ENCODE results near the gene GALNT9. TPM values are rescaled to one million over a fixed set of nuclear protein-coding genes. Genes with fewer than 3 reads are reported as not detected.

Gene GALNT9
- total and polyA plus RNA-seq, 2 donors (not counting 1 experiment from before 2014, with no cell fraction given), result 0.71 to 2.4 TPM

GRCh38 chr12:132341318-132342050 lies 12.1 kb upstream of the GALNT9 start:
- WGBS (ENCODE audit: insufficient coverage), result 78% methylated on average over 40 of the region's 40 CpGs
- no peaks in the 10 kb centered on the region for H3K4me1 Mint-ChIP-seq
- H3K4me3 ChIP-seq (ENCODE audit: control extremely low read depth in 1 of 5, extremely low read depth in 1 of 5, insufficient read depth in 1 of 5, low read depth in 2 of 5, low read length in 4 of 5), result no peak overlapping the region
- H3K79me2 ChIP-seq (ENCODE audit: control insufficient read depth, insufficient read depth, low read length), result no peaks in the 10 kb centered on the region
- peaks cover 0 to 24% (median 3%) of the 10 kb centered on the region in 3 donors for H3K9me3 ChIP-seq (ENCODE audit: control extremely low read depth in 1 of 3, control insufficient read depth in 2 of 3, insufficient read depth in 1 of 3, low read length in 2 of 3)
- CTCF ChIA-PET, result no interaction called here
- peaks cover 0 to 5% (median 0%) of the 10 kb centered on the region in 4 experiments for H3K27me3 ChIP-seq (replicated peaks in 1 of 4; ENCODE audit: control extremely low read depth in 1 of 4, control insufficient read depth in 3 of 4, insufficient read depth in 4 of 4, low read length in 3 of 4)
- H3K27ac ChIP-seq (ENCODE audit: low read length in 2 of 2), result no peak overlapping the region
- H3K4me2 ChIP-seq (replicated peaks; ENCODE audit: low read depth, low read length, poor library complexity, severe bottlenecking), result no peak overlapping the region
- DNase-seq (no peak), ATAC-seq (ENCODE audit: low read depth) (no peak)
- H3K36me3 ChIP-seq (replicated peaks in 1 of 2; ENCODE audit: control extremely low read depth in 1 of 2, control insufficient read depth in 1 of 2, extremely low read depth in 1 of 2, insufficient read depth in 2 of 2, low read length in 1 of 2), result no peaks in the 10 kb centered on the region
- no peaks in the 10 kb centered on the region for H4K20me1 ChIP-seq (ENCODE audit: control insufficient read depth, insufficient read depth, low read length, poor library complexity, severe bottlenecking)
- intact Hi-C loops (cut with micrococcal nuclease), result no loop called here
- no peak for TF ChIP-seq CTCF (IDR thresholded peaks at IDR 0.05)
- no peak for TF ChIP-seq EZH2 (IDR thresholded peaks at IDR 0.05; ENCODE audit: borderline replicate concordance, insufficient read depth, low read depth, low read length, poor library complexity, severe bottlenecking)
- no peak overlapping the region for H2AFZ ChIP-seq (ENCODE audit: insufficient read depth, low read depth, low read length, poor library complexity, severe bottlenecking)
- H3K27me3 Mint-ChIP-seq, result peaks cover 11% of the 10 kb centered on the region
- no peak overlapping the region for H3K27ac Mint-ChIP-seq
- H3K4me1 ChIP-seq (ENCODE audit: control insufficient read depth in 2 of 2, insufficient read depth in 2 of 2, low read length in 2 of 2), result no peaks in the 10 kb centered on the region
- POLR2A ChIA-PET, result no interaction called here
- H3K9me3 Mint-ChIP-seq (ENCODE audit: insufficient read depth), result no peaks in the 10 kb centered on the region
- no peak overlapping the region for H3K9ac ChIP-seq (ENCODE audit: low read length)
- H3K4me3 Mint-ChIP-seq, result no peak overlapping the region

GRCh38 chr12:132340266-132341035 lies 11.1 kb upstream of the GALNT9 start:
- POLR2A ChIA-PET, result no interaction called here
- Mint-ChIP-seq H3K4me1 (no peaks in the 10 kb centered on the region), H3K27me3 (peaks cover 11% of the 10 kb centered on the region), H3K9me3 (ENCODE audit: insufficient read depth) (peaks cover 1% of the 10 kb centered on the region), H3K4me3 (no peak overlapping the region), H3K27ac (no peak overlapping the region)
- Histone ChIP-seq H3K27ac (ENCODE audit: low read length in 2 of 2) (no peak overlapping the region), H3K79me2 (ENCODE audit: control insufficient read depth, insufficient read depth, low read length) (no peaks in the 10 kb centered on the region), H3K4me1 (ENCODE audit: control insufficient read depth in 2 of 2, insufficient read depth in 2 of 2, low read length in 2 of 2) (no peaks in the 10 kb centered on the region), H3K9ac (ENCODE audit: low read length) (no peak overlapping the region), H3K4me3 (ENCODE audit: control extremely low read depth in 1 of 5, extremely low read depth in 1 of 5, insufficient read depth in 1 of 5, low read depth in 2 of 5, low read length in 4 of 5) (no peak overlapping the region), H3K9me3 (ENCODE audit: control extremely low read depth in 1 of 3, control insufficient read depth in 2 of 3, insufficient read depth in 1 of 3, low read length in 2 of 3) (peaks cover 0 to 26% (median 3%) of the 10 kb centered on the region in 3 donors), H3K36me3 (replicated peaks in 1 of 2; ENCODE audit: control extremely low read depth in 1 of 2, control insufficient read depth in 1 of 2, extremely low read depth in 1 of 2, insufficient read depth in 2 of 2, low read length in 1 of 2) (no peaks in the 10 kb centered on the region), H4K20me1 (ENCODE audit: control insufficient read depth, insufficient read depth, low read length, poor library complexity, severe bottlenecking) (no peaks in the 10 kb centered on the region), H3K27me3 (replicated peaks in 1 of 4; ENCODE audit: control extremely low read depth in 1 of 4, control insufficient read depth in 3 of 4, insufficient read depth in 4 of 4, low read length in 3 of 4) (peaks cover 0 to 5% (median 0%) of the 10 kb centered on the region in 4 experiments), H3K4me2 (replicated peaks; ENCODE audit: low read depth, low read length, poor library complexity, severe bottlenecking) (no peak overlapping the region), H2AFZ (ENCODE audit: insufficient read depth, low read depth, low read length, poor library complexity, severe bottlenecking) (no peak overlapping the region)
- no peak for ATAC-seq (ENCODE audit: low read depth)
- CTCF ChIA-PET, result no interaction called here
- TF ChIP-seq EZH2 (IDR thresholded peaks at IDR 0.05; ENCODE audit: borderline replicate concordance, insufficient read depth, low read depth, low read length, poor library complexity, severe bottlenecking) (no peak), CTCF (IDR thresholded peaks at IDR 0.05) (no peak)
- intact Hi-C loops (cut with micrococcal nuclease), result no loop called here
- DNase-seq, result no peak
- WGBS (ENCODE audit: insufficient coverage), result 85% methylated on average over 42 of the region's 43 CpGs

All from B cell (primary cell).